ENCODE data around the gene GLB1L3. TPM values are rescaled to one million over a fixed set of nuclear protein-coding genes. Genes with fewer than 3 reads are reported as not detected.

Gene GLB1L3, protein sequence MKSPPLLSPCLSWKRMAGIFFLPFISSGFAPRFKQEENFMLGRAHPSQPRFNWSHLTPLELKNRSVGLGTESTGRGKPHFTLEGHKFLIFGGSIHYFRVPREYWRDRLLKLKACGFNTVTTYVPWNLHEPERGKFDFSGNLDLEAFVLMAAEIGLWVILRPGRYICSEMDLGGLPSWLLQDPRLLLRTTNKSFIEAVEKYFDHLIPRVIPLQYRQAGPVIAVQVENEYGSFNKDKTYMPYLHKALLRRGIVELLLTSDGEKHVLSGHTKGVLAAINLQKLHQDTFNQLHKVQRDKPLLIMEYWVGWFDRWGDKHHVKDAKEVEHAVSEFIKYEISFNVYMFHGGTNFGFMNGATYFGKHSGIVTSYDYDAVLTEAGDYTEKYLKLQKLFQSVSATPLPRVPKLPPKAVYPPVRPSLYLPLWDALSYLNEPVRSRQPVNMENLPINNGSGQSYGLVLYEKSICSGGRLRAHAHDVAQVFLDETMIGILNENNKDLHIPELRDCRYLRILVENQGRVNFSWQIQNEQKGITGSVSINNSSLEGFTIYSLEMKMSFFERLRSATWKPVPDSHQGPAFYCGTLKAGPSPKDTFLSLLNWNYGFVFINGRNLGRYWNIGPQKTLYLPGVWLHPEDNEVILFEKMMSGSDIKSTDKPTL
- total RNA-seq (0.71 TPM), polyA plus RNA-seq (1.8 TPM)
- long read RNA-seq, donor 1: 0 reads
- long read RNA-seq, donor 2: 0 reads
- long read RNA-seq, donor 3: 0 reads
- long read RNA-seq, donor 4: 0 reads
- long read RNA-seq, donor 5, partial matches to known transcripts: 0 of 1 reads
- long read RNA-seq, donor 5, other reads (novel, unspliced or antisense): 0 of 1 reads
- long read RNA-seq, donor 6: 0 reads
- long read RNA-seq, donor 7: 0 reads
- long read RNA-seq, donor 8: 0 reads
- long read RNA-seq, donor 9: 0 reads
- long read RNA-seq, donor 10: 0 reads

DNA sequence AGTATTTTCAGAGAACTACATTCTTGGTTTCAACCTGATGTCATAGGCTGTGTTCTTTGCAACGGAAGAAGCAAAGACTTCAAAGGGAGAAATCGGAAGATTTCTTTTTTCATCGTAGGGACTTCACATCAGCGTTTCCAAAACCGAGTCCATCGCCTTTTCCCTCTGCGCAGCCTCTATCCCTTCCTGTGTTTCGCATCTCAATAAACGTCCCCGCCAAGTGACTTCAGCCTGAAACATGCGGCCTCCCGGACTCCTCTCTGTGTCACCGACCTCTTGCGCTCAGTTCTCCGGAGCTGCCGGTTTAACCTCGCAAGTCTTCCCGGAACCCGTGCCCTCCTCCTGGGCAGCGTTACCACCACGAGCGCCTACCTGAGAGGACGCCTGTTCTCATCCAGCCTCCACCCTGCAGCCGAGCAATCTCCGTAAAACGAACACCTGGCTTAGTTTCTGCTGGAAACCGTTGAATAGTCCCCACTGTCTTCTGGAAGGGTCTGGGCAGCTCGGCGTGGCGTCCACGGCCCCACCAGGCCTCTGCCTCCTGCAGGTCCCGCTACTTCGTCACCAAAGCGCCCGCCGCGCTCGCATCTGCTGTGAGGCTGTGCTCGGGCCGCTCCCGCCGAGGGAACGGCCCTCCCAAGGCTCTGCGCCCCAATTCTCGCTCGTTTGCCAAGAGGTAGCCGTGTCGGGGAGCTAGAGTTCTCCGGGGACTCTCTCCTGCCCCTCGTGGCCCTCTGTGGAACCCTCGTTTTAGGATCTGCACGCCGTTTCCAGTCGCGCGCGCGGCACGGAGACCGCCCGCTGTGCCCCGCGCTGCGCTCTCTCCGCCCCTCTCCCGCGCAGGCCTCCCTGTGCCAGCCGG lies at the start of gene GLB1L3:
TSS of gene GLB1L3 (plus strand) at position 846 of the 862 bp plus-strand sequence. CDS start 362 bp downstream, outside the sequence.
- Histone ChIP-seq H3K9me3 (ENCODE audit: control insufficient read depth in 2 of 2, insufficient read depth in 1 of 2, low read length in 1 of 2) (peaks cover 4 to 11% of the 10 kb centered on the region in 2 donors), H3K4me1 (ENCODE audit: control insufficient read depth in 2 of 2, insufficient read depth in 2 of 2, low read length in 2 of 2) (peaks cover 3 to 23% of the 10 kb centered on the region in 2 donors), H3K27me3 (ENCODE audit: control insufficient read depth in 2 of 2, insufficient read depth in 1 of 2, low read length in 1 of 2) (peaks cover 32 to 81% of the 10 kb centered on the region in 2 donors), H3K27ac (ENCODE audit: low read depth in 1 of 2, low read length in 1 of 2) (peak within 1 kb of the TSS; percentile 36 to 78), H3K4me3 (ENCODE audit: low read length in 2 of 2) (peak within 1 kb of the TSS; percentile 63 to 65), H3K36me3 (ENCODE audit: control insufficient read depth in 2 of 2, insufficient read depth in 2 of 2, low read length in 1 of 2) (no peaks in the 10 kb centered on the region)
- under 1% methylated on average over 68 of the region's 68 CpGs for WGBS
- peak; percentile 44 to 85 (median 62) for DNase-seq (ENCODE audit: low read depth in 6 of 9, low spot score in 9 of 9)

DNA sequence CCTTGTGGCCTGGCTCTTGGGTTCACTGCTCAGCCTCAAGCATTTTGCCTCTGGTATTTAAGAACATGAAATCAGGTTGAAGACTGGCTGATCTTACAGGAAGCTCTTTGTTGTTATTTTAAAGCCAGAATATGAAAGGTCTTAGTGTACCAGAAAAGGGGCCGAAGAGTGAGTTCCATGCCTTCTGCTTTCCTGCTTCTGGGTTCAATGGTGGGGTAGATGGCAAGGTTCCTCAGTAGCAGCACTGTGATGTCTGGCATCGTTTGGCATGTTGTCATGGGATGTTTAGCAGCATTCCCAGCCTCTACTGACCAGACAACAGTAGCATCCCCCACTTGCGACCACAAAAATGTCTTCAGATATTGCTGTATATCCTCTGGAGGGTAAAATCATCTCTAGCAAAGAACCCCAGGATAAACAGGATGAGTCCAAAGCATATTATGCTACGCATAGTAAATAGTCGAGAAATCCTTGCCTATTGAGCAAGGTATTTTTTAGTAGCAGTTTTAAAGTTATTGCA lies 49.3 kb upstream of the GLB1L3 start:
- peaks cover 0 to 16% of the 10 kb centered on the region in 2 donors for H3K36me3 ChIP-seq (ENCODE audit: control insufficient read depth in 2 of 2, insufficient read depth in 2 of 2, low read length in 1 of 2)
- peak in 1 of 9 donors; percentile 24 for DNase-seq (ENCODE audit: low read depth in 6 of 9, low spot score in 9 of 9)
- H3K4me3 ChIP-seq (ENCODE audit: low read length in 2 of 2): peak overlapping the region in 1 of 2 donors; percentile 88
- 89% methylated on average over 5 of the region's 5 CpGs for WGBS
- peak overlapping the region in 1 of 2 donors; percentile 15 for H3K27ac ChIP-seq (ENCODE audit: low read depth in 1 of 2, low read length in 1 of 2)
- H3K9me3 ChIP-seq (ENCODE audit: control insufficient read depth in 2 of 2, insufficient read depth in 1 of 2, low read length in 1 of 2): no peaks in the 10 kb centered on the region
- H3K4me1 ChIP-seq (ENCODE audit: control insufficient read depth in 2 of 2, insufficient read depth in 2 of 2, low read length in 2 of 2): peaks cover 29 to 56% of the 10 kb centered on the region in 2 donors
- no peaks in the 10 kb centered on the region for H3K27me3 ChIP-seq (ENCODE audit: control insufficient read depth in 2 of 2, insufficient read depth in 1 of 2, low read length in 1 of 2)

DNA sequence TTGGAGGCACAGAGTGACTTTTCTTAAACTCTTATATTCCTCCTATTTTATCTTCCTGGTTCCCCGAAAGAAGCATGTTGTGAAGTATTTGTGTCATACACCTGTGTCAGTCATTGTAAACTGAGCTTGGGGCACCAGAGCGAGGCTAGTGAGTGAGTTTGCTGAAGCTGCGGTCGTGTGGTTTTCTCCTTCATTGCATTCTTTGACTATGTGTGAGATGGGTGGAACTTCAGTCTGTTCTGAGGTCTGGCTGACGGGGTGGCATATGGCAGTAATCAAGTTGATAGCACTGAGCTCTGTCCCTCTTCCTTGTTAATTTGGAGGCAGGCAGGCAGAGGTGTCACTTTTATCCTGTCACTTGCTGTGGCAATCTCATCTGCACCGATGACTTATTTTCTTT lies 47.6 kb upstream of the GLB1L3 start:
- peaks cover 22 to 45% of the 10 kb centered on the region in 2 donors for H3K4me1 ChIP-seq (ENCODE audit: control insufficient read depth in 2 of 2, insufficient read depth in 2 of 2, low read length in 2 of 2)

DNA sequence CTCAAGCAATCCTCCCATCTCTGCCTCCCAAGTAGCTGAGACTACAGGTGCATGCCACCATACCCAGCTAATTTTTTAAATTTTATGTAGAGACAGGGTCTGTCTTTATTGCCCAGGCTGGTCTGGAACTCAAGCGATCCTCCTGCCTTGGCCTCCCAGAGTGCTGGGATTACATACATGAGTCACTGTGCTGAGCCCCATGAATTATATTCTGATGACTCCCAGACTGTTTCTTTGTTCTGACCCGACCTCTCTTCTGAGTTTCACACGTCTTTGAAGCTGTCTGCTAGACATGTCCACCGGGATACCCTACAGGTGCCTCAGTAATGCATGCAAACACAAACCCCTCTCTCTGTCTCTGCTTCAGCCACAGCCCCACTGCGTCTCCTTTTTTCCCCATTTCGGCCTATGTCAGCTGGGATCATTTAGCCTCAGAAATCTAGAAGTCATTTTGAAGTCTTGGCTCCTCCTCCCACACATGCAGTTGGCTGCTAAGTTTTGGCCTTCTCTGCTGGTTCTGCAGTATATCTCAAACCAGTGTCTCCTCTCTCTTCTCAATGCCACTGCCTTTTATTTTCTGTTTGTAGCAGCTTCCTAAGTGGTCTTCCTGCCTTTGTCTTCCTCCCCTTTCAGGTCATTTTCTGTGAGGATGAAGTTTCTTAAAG lies 46.9 kb upstream of the GLB1L3 start:
- Histone ChIP-seq H3K4me3 (ENCODE audit: low read length in 2 of 2) (no peak overlapping the region), H3K4me1 (ENCODE audit: control insufficient read depth in 2 of 2, insufficient read depth in 2 of 2, low read length in 2 of 2) (peaks cover 22 to 45% of the 10 kb centered on the region in 2 donors), H3K27ac (ENCODE audit: low read depth in 1 of 2, low read length in 1 of 2) (no peak overlapping the region), H3K9me3 (ENCODE audit: control insufficient read depth in 2 of 2, insufficient read depth in 1 of 2, low read length in 1 of 2) (no peaks in the 10 kb centered on the region), H3K36me3 (ENCODE audit: control insufficient read depth in 2 of 2, insufficient read depth in 2 of 2, low read length in 1 of 2) (peaks cover 0 to 16% of the 10 kb centered on the region in 2 donors), H3K27me3 (ENCODE audit: control insufficient read depth in 2 of 2, insufficient read depth in 1 of 2, low read length in 1 of 2) (no peaks in the 10 kb centered on the region)
- 97% methylated on average over 6 of the region's 6 CpGs for WGBS
- DNase-seq (ENCODE audit: low read depth in 6 of 9, low spot score in 9 of 9): no peak

More for the DNA sequence above, 47.6 kb upstream of the GLB1L3 start:
- DNase-seq (ENCODE audit: low read depth in 6 of 9, low spot score in 9 of 9): peak in 4 of 9 donors; percentile 36 to 65 (median 40)
- Histone ChIP-seq H3K9me3 (ENCODE audit: control insufficient read depth in 2 of 2, insufficient read depth in 1 of 2, low read length in 1 of 2) (no peaks in the 10 kb centered on the region), H3K27ac (ENCODE audit: low read depth in 1 of 2, low read length in 1 of 2) (no peak overlapping the region), H3K36me3 (ENCODE audit: control insufficient read depth in 2 of 2, insufficient read depth in 2 of 2, low read length in 1 of 2) (peaks cover 0 to 16% of the 10 kb centered on the region in 2 donors), H3K27me3 (ENCODE audit: control insufficient read depth in 2 of 2, insufficient read depth in 1 of 2, low read length in 1 of 2) (no peaks in the 10 kb centered on the region), H3K4me3 (ENCODE audit: low read length in 2 of 2) (no peak overlapping the region)
- 81% methylated on average over 6 of the region's 6 CpGs for WGBS

DNA sequence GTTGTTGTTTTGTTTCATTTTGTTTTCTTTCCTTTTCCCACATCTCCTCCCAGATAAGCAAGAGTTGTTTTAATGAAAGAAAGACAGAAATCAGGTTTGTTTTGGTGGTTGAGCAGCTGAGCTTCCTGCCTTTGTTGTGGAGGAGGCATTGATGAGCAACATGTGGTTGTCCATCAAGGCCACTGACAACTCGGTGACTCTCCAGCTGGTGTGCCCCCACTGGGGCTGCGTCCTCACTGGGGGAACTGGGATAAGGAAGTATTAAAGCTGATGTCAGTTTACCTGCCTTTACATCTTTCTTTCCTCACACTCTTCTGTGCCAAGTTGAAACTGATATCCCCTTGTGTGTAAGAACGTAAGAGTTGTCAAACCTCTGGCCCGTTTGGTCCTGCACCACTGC lies 45.8 kb upstream of the GLB1L3 start:
- Histone ChIP-seq H3K27me3 (ENCODE audit: control insufficient read depth in 2 of 2, insufficient read depth in 1 of 2, low read length in 1 of 2) (no peaks in the 10 kb centered on the region), H3K4me1 (ENCODE audit: control insufficient read depth in 2 of 2, insufficient read depth in 2 of 2, low read length in 2 of 2) (peaks cover 22 to 44% of the 10 kb centered on the region in 2 donors), H3K36me3 (ENCODE audit: control insufficient read depth in 2 of 2, insufficient read depth in 2 of 2, low read length in 1 of 2) (peaks cover 7 to 25% of the 10 kb centered on the region in 2 donors), H3K4me3 (ENCODE audit: low read length in 2 of 2) (no peak overlapping the region), H3K9me3 (ENCODE audit: control insufficient read depth in 2 of 2, insufficient read depth in 1 of 2, low read length in 1 of 2) (no peaks in the 10 kb centered on the region), H3K27ac (ENCODE audit: low read depth in 1 of 2, low read length in 1 of 2) (no peak overlapping the region)
- 64% methylated on average over 4 of the region's 4 CpGs for WGBS
- DNase-seq (ENCODE audit: low read depth in 6 of 9, low spot score in 9 of 9): no peak

DNA sequence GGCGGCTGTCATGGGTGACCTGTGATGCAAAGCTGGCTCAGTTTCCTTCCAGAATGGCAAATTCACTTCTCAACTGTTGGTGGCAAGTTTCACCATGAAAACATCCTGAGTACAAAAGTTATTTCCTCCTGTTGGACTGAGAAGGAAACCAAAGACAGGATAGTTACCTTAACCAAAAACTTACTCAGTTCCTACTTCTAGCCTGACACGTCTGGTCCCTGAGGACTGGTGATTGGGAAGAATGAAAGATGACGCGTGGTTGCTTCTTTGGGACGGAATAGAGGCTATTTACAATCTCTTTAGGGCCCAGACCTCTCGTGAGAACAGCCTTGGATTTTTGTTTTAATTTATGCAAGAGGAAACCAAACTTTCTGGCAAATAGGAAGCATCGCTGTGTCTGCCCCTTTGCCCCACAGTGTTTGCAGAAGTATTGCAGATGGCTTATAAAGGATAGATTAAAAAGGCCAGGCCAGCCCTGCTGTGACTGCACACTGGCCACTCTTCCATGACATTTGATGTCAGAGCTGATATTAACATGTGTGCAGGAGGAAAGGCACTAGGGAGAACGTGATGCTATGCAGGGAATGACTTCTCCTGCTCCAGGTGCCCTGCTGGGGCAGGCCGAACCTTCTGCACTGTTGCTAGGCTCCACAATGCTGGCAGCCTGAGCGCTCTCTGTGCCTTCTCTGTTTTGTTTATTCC lies 44.1 kb upstream of the GLB1L3 start:
- Histone ChIP-seq H3K4me1 (ENCODE audit: control insufficient read depth in 2 of 2, insufficient read depth in 2 of 2, low read length in 2 of 2) (peaks cover 8 to 28% of the 10 kb centered on the region in 2 donors), H3K9me3 (ENCODE audit: control insufficient read depth in 2 of 2, insufficient read depth in 1 of 2, low read length in 1 of 2) (no peaks in the 10 kb centered on the region)

DNA sequence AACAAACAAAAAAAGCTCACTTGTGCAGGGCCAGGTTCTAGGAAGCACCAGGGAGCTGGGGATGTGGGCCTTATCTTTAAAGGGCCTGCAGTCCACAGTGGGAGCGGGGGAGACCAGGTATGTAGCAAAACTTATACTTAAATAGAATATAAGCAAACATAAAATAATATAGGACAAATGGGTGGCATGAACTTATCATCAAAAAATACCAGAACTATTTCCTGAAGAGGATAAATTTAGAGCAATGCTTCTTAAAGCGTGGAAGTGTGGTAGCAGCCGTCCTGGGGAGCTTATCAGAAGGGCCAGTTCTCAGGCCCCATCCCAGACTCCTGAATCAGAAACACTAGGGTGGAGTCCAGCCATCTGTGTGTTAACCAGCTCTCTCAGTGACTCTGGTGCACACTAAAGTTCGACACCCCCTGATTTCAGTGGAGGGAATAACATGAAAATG lies 42.4 kb upstream of the GLB1L3 start:
- over 99% methylated on average over 4 of the region's 4 CpGs for WGBS
- Histone ChIP-seq H3K4me3 (ENCODE audit: low read length in 2 of 2) (no peak overlapping the region), H3K4me1 (ENCODE audit: control insufficient read depth in 2 of 2, insufficient read depth in 2 of 2, low read length in 2 of 2) (peaks cover 3 to 18% of the 10 kb centered on the region in 2 donors), H3K36me3 (ENCODE audit: control insufficient read depth in 2 of 2, insufficient read depth in 2 of 2, low read length in 1 of 2) (peaks cover 25 to 44% of the 10 kb centered on the region in 2 donors), H3K27me3 (ENCODE audit: control insufficient read depth in 2 of 2, insufficient read depth in 1 of 2, low read length in 1 of 2) (no peaks in the 10 kb centered on the region), H3K9me3 (ENCODE audit: control insufficient read depth in 2 of 2, insufficient read depth in 1 of 2, low read length in 1 of 2) (no peaks in the 10 kb centered on the region), H3K27ac (ENCODE audit: low read depth in 1 of 2, low read length in 1 of 2) (no peak overlapping the region)
- no peak for DNase-seq (ENCODE audit: low read depth in 6 of 9, low spot score in 9 of 9)

More for the DNA sequence above, 44.1 kb upstream of the GLB1L3 start:
- no peak overlapping the region for H3K4me3 ChIP-seq (ENCODE audit: low read length in 2 of 2)
- DNase-seq (ENCODE audit: low read depth in 6 of 9, low spot score in 9 of 9): no peak
- WGBS: 84% methylated on average over 10 of the region's 10 CpGs
- no peak overlapping the region for H3K27ac ChIP-seq (ENCODE audit: low read depth in 1 of 2, low read length in 1 of 2)
- H3K27me3 ChIP-seq (ENCODE audit: control insufficient read depth in 2 of 2, insufficient read depth in 1 of 2, low read length in 1 of 2): no peaks in the 10 kb centered on the region
- peaks cover 22 to 38% of the 10 kb centered on the region in 2 donors for H3K36me3 ChIP-seq (ENCODE audit: control insufficient read depth in 2 of 2, insufficient read depth in 2 of 2, low read length in 1 of 2)
